Dermis blood vessel endothelial cell (primary cell): ENCODE measurements around the gene TRIM71. TPM values are rescaled to one million over a fixed set of nuclear protein-coding genes. Genes with fewer than 3 reads are reported as not detected.

Source experiments
- DNase-seq: peaks from one replicate; pipeline ENCODE4 v3.0.0; 2010
- total RNA-seq: library from RNA; depleted of rRNA; stranded (reverse); fragments of >200 nt; gene quantifications from 2 replicates; pipeline ENCODE4 v1.2.3, GENCODE V29; 2014

TRIM71 gene
- total RNA-seq, 1 donor from 2014 or later, result not detected

DNA sequence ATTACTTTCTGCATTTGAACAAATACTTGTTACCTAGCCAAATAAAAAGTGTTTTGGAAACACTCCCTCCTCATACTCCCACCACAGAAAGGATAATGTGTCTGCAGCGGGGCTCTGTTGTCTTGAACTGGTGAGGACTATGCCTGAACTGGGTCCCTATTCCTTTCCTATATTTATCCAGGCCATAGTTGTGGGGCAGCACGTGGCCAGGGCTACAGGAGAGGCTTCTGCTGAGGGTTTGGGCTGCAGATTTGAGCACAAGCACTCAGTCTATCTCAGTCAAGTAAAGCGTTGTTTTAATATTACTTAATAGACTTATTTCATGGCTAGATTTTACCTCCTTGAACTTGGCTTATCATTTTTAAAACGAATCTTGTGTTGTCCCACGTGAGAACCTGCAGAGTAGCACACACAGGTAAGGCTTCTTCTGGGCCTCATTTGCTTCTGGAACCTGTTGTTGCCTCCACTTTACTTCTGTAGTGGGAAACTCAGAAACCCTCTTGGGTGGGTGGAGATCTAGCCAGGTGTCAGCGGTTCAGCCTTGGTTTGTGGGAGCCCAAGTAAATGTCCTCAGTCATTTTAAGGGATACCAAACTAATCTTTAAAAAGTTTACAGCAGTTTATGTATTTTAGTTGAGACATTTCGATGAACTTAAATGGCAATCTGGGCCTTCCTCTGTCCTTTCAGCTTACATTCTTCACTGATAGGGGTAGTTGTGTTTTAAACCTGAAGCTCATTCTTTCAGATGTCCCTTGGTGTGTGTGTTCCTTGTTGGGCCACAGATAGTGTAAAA is 51.1 kb downstream of the TRIM71 start:
- DNase-seq, result no peak

DNA sequence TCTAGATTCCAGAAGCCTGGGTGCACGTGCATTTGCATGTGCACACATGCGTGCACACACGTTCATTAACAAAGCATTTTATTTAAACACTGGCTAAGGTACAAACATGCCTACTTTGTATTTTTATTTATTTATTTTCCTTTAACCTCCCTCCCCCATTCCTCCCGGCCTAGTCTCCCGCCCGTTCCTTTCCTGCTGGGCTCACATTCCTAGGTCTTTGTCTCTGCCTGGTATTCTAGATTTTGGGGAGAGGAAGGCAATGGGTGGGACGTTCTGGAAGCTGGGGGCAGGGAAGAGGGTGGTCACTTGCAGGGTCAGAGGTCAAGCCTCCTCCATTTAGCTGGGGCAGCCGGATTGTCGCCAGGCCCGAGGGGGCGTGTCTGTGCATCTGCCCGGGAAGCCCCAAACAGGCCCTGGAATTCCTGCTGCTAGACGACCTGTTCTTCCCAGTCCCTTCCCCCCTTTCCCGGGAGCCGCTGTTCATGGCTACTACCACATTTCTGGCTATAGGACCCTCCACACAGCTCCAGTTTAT is 51.8 kb downstream of the TRIM71 start:
- DNase-seq, result no peak

DNA sequence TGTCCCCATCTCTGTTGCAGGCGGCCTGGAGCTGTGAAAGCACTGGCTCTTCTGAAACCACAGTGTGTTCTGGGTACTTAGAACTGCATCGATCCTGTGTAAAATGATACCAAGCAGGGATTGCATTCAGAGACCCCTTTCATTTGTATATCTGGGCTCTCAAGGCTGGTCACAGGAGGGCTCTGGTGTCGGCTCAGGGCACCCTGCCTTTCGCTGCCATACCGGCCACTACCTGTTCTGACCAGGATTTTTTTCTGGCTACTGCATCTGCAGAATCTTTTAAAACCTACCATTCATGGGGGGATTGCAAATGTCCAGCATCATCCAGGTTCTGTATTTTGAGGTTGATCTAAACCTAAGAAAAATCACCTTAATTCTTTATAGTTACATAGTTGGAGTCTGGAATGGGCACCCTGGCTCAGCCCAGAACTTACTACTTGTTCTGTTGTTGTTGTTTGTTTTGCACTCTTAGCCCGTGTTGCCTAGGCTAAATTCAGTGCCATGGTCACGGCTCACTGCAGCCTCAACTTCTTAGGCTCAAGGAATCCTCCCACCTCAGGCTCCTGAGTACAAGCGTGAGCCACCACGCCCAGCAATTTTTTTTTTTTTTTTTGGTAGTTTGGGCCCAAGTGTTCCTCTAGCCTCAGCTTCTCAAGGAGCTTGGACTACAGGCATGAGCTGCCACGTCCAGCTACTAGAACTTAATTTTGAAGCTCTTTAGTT is 52.7 kb downstream of the TRIM71 start:
- no peak for DNase-seq

DNA sequence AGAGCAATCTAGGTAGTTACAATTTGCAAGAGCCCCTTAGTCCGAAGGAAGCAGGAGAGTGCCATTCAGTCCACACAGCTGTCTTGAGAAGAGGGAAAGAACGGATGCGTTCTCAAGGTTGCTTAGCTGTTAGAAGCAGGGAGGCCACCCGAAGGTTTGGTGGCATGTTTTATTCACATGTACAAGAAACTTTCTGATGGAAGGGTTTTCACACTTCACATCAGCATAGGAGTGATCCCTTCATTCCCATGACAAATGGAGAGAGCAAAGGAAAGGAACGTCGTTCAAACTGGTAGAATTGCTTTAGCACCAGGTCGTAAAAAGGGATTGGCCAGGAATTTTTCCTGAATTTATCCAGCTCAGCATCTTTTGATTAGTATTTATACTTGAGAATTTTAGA is 53.5 kb downstream of the TRIM71 start:
- DNase-seq, result no peak

DNA sequence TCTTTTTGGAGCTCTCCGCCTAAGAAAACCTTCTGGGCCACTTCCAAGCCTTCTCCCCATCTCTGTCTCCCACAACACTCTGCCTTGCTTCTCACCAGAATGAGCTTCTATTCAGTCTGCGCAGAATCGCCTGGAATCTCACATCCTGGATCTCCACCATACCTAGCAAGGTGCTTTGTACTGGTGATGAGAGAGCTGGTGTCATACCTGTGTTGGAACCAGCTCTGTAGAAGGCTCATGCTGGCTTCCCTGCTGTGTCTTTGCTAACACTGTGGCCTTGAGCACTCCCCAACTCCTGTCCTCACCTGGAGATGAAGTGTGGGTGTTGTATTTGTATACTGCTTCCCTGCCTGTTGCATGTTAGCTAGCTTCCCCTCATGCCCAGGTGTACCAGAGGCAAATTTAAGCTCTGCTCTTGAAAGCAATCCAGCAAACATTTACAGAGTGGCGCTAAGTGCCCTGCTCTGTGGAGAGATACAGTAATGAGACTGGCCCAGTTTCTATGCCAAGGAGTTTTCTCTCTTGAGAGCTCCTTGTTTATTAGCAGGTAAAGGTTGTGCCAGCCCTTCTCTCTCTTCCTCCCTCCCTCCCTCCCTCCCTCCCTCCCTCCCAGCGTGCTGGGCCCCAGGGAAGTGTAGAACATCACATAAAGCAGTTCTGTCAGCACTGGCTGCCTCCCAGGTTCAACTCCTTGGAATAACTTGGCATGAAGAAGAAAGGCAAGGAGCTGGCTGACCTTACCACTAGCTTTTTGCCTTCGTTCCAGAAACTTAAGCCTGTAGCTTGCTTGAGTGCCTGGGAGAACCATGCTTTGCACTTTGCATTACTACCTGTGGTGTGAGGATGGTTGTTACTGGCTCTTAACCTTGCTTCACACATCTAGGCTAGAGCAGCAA is 54.9 kb downstream of the TRIM71 start:
- no peak for DNase-seq

DNA sequence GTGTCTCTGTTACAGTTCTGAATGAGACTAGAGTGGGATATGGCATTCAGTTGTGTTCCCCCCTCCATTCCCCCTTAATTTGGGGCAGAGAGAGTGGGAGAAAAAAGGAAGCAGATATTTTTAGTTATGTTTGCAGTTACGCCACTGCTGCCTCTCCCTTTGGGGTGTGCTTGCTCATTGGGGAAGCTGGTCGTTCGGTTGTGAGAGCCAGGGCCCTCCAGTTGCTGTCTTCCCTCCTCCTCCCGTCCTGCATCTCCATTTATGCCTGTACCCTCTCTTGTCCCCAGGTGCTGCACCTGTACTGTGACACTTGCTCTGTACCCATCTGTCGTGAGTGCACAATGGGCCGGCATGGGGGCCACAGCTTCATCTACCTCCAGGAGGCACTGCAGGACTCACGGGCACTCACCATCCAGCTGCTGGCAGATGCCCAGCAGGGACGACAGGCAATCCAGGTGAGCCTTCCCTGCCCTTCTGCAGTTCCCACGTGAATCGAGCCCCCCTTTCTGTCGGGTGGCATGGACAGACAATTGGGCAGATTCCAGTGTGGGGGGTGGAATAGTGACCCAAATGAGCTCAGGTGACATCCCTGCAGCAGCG is 55.8 kb downstream of the TRIM71 start:
- no peak for DNase-seq

DNA sequence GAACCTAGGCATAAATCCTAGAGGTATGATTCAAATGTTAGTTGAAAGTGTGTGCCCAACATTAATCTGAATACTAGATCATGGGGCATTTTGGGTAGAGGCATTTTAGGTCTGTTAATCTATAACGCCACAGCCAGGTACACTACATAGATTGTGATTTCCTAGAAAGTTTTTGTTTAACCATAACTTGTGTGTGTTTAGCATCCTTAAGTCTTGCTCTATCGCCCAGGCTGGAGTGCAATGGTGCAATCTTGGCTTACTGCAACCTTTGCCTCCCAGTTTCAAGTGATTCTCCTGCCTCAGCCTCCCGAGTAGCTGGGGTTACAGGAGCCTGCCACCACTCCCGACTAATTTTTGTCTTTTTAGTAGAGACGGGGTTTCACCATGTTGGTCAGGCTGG is 59.1 kb downstream of the TRIM71 start:
- no peak for DNase-seq

DNA sequence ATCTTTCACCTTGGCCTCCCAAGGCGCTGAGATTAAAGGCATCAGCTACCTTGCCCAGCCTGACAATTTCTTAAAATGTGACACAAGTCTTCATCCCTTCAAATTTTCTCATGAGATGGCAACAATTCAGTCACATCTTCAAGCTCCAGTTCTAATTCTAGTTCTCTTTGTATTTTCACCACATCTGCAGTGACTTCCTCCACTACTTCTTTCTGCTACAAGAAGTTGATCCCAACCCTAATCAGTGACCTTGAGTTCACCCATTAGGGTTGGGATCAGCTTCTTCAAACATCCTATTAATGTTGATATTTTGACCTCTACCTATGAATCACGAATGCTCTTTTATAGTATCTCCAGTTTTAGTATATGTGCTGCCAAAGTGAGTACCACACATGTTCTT is 59.8 kb downstream of the TRIM71 start:
- DNase-seq, result no peak

DNA sequence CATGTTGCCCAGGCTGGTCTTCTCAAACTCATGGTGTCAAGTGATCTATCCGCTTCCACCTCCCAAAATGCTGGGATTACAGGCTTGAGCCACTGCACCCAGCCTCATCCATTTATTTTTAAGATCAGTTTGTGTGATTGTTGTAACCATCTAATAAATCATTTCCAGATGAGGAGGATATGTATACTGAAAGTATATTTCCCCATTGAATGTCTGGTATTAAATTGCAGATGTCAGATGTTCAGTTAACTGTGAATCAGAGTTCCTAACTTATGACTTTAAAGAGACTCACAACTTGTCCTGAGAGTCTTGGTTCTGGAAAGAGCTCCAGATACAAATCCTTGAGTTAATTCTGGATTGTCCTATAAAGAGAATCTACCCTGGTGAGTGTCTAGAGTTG is 62.4 kb downstream of the TRIM71 start:
- no peak for DNase-seq

DNA sequence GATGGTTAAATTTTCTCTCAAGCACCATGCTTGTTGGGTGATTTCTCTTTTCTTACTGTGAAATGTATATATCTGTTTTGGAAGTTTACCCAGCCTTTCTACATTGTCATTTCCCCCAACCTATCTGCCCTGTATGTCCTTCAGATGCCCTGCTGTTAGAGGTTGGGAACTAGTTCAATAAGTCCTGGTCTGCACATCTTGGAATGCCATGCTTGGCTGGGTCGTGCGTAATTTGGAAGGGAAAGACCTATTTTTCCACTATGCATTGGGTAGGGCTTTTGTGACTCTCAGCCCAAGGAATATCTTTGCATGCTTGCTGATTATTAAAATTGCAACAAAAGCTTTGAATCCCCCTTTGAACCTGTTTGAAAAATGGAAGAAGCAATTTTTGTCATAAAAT is 63.8 kb downstream of the TRIM71 start:
- DNase-seq, result no peak

DNA sequence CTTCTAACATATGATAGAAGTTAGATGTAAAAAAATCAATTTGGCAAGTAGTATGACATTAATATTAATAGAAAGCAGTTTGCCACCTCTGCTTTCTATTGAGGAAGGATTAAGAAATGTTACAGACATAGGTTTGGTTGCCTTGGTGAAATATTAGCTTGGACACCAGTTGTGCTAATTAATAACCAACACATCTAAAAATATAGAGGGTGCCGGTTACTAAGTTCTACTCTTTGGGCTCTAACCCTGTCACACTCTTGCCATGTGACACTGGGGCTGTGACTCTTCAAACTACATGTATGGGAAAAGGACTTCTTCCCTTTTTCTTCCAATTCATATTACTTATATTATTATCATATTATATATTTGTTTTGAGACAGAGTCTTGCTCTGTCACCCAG is 64.4 kb downstream of the TRIM71 start:
- DNase-seq, result no peak

DNA sequence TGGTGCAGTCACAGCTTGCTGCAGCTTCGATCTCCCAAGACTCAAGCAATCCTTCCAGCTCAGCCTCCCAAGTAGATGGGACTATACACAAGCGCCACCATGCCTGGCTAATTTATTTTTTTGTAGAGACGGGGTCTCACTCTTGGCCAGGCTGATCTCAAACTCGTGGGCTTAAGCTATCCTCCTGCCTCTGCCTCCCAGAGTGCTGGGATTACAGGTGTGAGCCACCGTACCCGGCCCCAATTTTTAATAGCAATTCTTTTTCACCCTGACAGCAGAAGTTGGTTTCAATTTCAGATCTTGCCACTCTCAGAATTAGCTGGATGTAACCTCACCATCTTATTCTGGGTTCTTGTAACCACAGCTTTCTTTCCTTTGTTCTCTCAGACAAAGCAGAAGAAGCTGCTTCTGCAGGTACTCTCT is 64.8 kb downstream of the TRIM71 start:
- no peak for DNase-seq

DNA sequence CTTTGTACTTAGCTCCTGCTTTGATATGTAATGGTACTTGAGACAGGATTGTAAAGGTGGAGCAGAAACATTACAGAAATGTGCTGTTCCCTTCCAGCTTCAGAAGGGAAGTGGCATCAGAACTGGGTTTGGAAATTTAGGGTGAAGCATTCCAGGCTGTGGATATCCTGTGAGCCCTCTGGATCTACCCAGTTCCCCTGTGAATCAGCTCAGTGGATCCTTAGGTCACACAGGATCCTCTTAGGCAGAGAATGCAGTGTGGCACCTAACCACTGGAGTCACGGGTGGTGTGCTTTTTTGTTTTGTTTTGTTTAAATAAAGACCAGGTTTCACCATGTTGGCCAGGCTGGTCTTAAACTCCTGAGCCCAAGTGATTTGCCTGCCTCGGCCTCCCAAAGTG is 66.0 kb downstream of the TRIM71 start:
- DNase-seq, result no peak

DNA sequence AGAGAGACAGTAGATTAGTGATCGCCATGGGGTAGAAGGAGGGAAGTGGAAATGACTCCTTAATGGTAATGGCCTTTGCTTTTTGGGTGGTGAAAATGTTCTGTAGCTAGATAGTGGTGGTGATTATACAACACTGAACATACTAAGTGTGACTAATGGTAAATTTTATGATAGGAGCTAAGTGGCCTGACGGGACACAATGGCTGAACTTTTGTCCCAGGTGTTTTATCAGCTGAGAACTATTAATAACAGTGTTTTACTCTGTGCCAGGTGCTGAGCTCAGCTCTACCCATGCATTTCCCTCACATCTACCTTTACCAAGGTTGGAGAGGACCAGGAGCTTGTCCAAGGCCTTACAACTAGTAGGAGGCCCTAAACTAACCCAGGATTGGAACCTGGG is 66.8 kb downstream of the TRIM71 start:
- DNase-seq, result no peak

DNA sequence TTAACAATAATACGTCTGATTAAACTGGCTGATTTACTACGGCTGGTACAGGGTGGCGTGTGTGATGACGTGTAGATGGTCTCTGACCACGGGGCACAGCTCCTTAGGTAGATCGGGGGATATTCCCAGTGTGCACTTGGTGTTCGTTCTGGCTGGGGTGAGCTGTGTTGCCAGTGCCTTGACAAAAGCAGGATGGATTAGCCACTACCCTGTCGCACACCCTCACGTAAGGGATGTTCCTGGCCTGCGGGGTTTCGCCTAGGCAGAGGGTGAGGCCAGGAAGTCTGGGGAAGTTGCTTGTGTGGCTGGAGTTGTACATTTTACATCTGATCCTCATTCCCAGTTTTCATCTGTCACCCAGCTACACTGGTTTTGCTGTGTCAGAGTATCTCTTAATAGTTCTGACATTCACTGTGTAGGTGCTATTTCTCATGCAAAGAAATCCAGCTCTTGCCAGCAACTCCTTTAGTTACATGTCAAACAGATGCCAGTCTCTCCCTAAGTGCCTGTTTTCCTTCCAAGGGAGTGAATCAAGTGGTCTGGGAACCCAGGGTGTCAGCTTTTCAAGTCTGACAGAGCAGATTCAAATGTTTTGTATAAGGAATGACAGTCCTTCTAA is 67.6 kb downstream of the TRIM71 start:
- no peak for DNase-seq

DNA sequence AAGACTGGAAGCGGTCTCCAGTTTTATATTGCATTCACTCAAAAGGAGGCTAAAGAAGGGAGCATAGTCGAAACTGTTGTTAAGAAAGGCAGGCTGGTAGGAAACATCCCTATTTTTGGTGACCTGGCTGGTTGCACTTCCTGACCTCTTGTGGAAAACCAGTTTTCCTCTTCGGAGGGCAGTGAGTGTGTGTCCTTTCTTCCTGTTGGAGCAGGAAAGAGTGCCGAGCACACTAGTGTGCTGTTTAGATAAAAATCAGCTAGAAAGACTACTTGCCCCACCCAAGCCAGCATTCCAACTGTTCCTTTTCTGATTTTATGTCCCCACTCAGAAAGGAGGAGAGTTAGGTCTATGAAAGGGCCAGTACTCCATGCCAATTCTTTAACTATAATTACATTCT is 68.5 kb downstream of the TRIM71 start:
- peak; percentile 5 for DNase-seq

DNA sequence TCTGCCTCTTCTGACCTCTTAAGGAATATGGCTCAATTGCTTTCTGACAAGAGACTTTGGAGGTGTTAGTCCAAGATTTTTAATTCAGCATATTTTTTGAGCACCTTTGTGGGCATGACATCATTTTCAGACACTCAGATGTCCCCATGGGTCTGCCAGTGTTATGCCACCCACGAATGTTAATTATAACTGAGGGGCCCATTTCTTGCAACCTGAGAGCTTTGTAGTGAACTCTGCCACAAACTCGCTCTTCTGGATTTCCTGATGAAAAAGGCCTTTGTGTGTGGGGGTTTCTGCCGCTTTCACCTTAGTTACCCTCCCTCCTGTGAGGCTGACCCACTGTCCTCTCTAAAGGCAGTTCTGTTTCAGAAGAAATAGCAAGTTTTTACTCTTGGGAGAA is 69.1 kb downstream of the TRIM71 start:
- no peak for DNase-seq

DNA sequence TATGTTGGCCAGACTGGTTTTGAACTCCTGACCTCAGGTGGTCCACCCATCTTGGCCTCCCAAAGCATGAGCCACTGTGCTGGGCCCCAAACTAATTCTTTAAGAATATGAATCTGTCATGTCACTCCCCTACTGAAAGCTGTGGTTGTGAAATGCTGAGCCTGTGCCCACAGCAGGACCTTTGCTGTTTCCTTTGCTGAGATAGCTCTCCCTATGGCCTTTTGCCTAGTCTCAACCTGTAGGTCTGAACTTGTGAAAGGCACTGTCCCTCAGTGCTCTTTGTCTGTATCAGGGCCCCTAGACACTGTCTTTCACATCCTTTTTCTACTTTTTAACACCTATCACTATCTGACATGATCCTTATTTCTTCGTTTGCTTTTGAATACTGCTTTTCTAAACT is 70.9 kb downstream of the TRIM71 start:
- no peak for DNase-seq

DNA sequence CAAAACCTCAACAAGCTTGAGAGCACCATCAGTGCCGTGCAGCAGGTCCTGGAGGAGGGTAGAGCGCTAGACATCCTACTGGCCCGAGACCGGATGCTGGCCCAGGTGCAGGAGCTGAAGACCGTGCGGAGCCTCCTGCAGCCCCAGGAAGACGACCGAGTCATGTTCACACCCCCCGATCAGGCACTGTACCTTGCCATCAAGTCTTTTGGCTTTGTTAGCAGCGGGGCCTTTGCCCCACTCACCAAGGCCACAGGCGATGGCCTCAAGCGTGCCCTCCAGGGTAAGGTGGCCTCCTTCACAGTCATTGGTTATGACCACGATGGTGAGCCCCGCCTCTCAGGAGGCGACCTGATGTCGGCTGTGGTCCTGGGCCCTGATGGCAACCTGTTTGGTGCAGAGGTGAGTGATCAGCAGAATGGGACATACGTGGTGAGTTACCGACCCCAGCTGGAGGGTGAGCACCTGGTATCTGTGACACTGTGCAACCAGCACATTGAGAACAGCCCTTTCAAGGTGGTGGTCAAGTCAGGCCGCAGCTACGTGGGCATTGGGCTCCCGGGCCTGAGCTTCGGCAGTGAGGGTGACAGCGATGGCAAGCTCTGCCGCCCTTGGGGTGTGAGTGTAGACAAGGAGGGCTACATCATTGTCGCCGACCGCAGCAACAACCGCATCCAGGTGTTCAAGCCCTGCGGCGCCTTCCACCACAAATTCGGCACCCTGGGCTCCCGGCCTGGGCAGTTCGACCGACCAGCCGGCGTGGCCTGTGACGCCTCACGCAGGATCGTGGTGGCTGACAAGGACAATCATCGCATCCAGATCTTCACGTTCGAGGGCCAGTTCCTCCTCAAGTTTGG is 72.9 kb downstream of the TRIM71 start:
- no peak for DNase-seq

DNA sequence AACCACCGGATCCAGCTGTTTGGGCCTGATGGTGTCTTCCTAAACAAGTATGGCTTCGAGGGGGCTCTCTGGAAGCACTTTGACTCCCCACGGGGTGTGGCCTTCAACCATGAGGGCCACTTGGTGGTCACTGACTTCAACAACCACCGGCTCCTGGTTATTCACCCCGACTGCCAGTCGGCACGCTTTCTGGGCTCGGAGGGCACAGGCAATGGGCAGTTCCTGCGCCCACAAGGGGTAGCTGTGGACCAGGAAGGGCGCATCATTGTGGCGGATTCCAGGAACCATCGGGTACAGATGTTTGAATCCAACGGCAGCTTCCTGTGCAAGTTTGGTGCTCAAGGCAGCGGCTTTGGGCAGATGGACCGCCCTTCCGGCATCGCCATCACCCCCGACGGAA is 73.6 kb downstream of the TRIM71 start:
- DNase-seq, result no peak
